ENCODE results near the gene P2RX2.

The P2RX2 gene

GRCh38 chr12:132602572-132603239 lies 15.9 kb upstream of the P2RX2 start:
- no peak overlapping the region for H3K4me3 ChIP-seq (ENCODE audit: low read length)
- no peak for TF ChIP-seq CTCF (conservative IDR thresholded peaks at IDR 0.05; ENCODE audit: low read depth, low read length)
- DNase-seq (ENCODE audit: low read depth), result no peak

GRCh38 chr12:132603240-132604150 lies 15.1 kb upstream of the P2RX2 start:
- no peak for TF ChIP-seq CTCF (conservative IDR thresholded peaks at IDR 0.05; ENCODE audit: low read depth, low read length)
- DNase-seq (ENCODE audit: low read depth), result no peak
- no peak overlapping the region for H3K4me3 ChIP-seq (ENCODE audit: low read length)

DNA sequence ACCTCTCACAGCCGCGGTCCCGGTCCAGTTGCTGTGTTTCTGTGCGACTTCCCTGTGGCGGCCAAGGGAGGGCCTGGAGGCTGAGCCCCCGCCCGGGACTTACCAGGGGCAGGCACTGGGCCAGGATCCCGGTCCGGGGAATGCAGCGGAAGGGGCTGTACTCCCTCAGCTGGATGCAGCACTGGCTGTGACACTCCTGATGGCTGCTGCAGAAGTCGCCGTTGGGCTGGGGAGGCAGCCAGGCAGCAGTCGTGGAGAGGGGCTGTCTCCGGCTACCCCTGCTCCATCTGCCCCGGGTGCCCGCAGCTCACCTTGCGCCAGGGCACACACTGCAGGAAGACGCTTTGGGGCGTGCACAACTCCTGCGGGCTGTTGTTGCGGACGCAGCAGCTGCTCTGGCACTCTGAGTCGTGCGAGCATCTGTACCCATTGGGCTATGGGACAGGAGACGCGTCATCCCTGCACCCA lies 14.4 kb upstream of the P2RX2 start:
- no peak overlapping the region for H3K4me3 ChIP-seq (ENCODE audit: low read length)
- DNase-seq (ENCODE audit: low read depth), result no peak
- TF ChIP-seq CTCF (conservative IDR thresholded peaks at IDR 0.05; ENCODE audit: low read depth, low read length), result no peak

DNA sequence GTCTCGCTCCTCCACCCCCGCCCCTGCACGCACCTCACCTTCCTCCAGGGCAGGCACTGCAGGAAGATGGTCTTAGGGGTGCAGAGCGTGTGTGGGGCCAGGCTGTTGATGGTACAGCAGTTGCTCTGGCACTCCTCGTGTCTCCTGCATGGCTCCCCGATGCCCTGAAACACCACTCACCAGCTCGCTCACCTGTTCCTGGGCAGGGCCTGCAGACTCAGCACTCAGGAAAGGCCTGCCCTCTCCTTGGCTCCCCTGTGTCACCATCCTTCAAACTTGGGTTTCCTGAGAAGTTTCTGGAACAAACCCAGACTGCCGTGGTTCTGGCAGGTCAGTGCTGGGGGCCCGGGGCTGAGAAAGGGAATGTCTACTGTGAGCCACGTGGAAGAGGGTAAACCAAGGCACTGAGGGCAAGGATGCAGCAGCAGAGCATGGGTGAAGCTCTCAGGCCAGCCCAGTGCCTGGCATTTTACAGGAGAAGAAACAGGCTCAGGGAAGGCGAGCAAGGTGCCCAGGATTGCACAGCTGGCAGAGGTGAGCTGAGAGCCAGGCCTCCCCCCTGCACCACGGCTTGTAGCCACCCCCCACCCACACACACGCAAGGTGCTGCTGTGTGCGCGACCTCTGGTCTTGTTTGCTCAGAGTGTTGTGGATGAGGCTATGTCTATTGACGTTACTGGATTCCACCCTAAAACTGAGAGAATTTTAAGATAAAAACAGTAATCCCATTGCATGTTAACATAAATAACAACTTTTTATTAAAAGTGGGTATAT lies 13.7 kb upstream of the P2RX2 start:
- DNase-seq (ENCODE audit: low read depth), result no peak
- H3K4me3 ChIP-seq (ENCODE audit: low read length), result no peak overlapping the region
- TF ChIP-seq CTCF (conservative IDR thresholded peaks at IDR 0.05; ENCODE audit: low read depth, low read length), result no peak

DNA sequence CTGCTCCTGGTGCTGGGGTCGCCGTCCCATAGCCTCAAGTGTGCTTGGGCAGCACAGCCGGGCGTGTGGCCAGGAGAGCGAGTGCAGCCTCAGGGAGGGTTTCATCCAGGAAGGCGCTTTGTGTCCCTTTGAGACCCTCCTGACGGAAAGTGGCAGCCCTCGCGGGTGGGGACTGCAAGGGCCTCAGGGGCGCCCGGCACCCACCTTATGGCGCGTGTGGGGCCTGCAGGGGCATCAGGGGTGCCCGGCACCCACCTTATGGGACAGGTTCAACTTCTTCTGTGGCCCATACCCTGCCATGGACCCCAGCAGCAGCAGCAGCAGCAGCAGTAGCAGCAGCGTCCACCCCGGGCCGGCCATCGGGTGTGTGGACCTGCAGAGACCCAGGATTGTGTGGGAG lies 12.7 kb upstream of the P2RX2 start:
- no peak for TF ChIP-seq CTCF (conservative IDR thresholded peaks at IDR 0.05; ENCODE audit: low read depth, low read length)
- H3K4me3 ChIP-seq (ENCODE audit: low read length), result no peak overlapping the region
- no peak for DNase-seq (ENCODE audit: low read depth)

DNA sequence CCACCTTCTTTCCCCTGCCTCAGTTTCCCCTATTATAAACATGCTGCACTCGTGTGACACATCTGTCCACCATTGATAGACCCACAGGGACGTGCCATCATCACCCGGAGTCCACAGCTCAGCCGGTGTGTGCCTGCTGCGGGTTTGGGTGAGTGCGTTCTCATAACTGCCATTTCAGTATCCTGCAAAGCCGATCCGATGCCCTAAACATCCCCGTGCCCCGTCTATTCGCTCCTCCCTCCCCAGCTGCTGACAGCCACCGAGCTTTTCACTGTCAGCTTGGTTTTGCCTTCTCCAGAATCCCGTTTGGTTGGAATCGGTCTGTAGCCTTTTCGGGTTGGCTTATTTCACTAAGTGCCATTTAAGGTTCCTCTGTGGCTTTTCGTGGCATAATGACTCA lies 12.1 kb upstream of the P2RX2 start:
- TF ChIP-seq CTCF (conservative IDR thresholded peaks at IDR 0.05; ENCODE audit: low read depth, low read length), result no peak
- H3K4me3 ChIP-seq (ENCODE audit: low read length), result no peak overlapping the region
- no peak for DNase-seq (ENCODE audit: low read depth)
